Liver (tissue), 9 donors: ENCODE measurements around the gene DUOXA2. TPM values are rescaled to one million over a fixed set of nuclear protein-coding genes. Genes with fewer than 3 reads are reported as not detected.

Source experiments
- DNase-seq: peaks from one replicate; pipeline ENCODE4 v3.0.0-alpha.2; 2017; ENCODE audit warnings: low spot score
- H3K27ac ChIP-seq, 2 donors: one replicate each; pipeline ENCODE4 v1.7.0; 2013; ENCODE audit warnings: inconsistent platforms in 2 of 2, low read length in 2 of 2, control low read depth in 1 of 2, low read depth in 1 of 2, mild to moderate bottlenecking in 1 of 2
- H3K27me3 ChIP-seq, 4 donors: one replicate each; pipeline versions ENCODE4 v1.6.1 to v1.7.0; 2013; ENCODE audit warnings: low read length in 3 of 4, inconsistent platforms in 1 of 4, mild to moderate bottlenecking in 1 of 4, moderate library complexity in 1 of 4; ENCODE audit not compliant: control insufficient read depth in 4 of 4, insufficient read depth in 4 of 4
- H3K36me3 ChIP-seq, 4 donors: one replicate each; pipeline versions ENCODE4 v1.6.1 to v1.7.0; 2013; ENCODE audit warnings: low read length in 3 of 4, mild to moderate bottlenecking in 3 of 4, low read depth in 1 of 4, moderate library complexity in 1 of 4; ENCODE audit not compliant: control insufficient read depth in 4 of 4, insufficient read depth in 3 of 4
- H3K4me1 ChIP-seq, 4 donors: one replicate each; pipeline versions ENCODE4 v1.6.1 to v1.7.0; 2013; ENCODE audit warnings: low read length in 3 of 4, mild to moderate bottlenecking in 3 of 4, moderate library complexity in 1 of 4; ENCODE audit not compliant: control insufficient read depth in 4 of 4, insufficient read depth in 4 of 4
- H3K4me3 ChIP-seq, 3 donors: one replicate each; pipeline versions ENCODE4 v1.6.1 to v1.7.0; 2013; ENCODE audit warnings: low read length in 3 of 3, control low read depth in 1 of 3, low read depth in 1 of 3, mild to moderate bottlenecking in 1 of 3
- H3K9ac ChIP-seq, 2 donors: one replicate each; pipeline ENCODE4 v1.7.0; 2013; ENCODE audit warnings: low read length in 2 of 2, mild to moderate bottlenecking in 2 of 2, moderate library complexity in 2 of 2, control low read depth in 1 of 2, low read depth in 1 of 2
- H3K9me3 ChIP-seq, 4 donors: one replicate each; pipeline versions ENCODE4 v1.6.1 to v1.7.0; 2013; ENCODE audit warnings: low read length in 3 of 4; ENCODE audit not compliant: control insufficient read depth in 4 of 4
- ATF3 ChIP-seq: IDR thresholded peaks from 2 replicates; pipeline ENCODE4 v1.6.1; 2016; ENCODE audit warnings: antibody characterized with exemption
- CTCF ChIP-seq: fragments of 150-350 bp; IDR thresholded peaks from 2 replicates; pipeline ENCODE4 v1.5.1; 2017; ENCODE audit warnings: improper control_type of control experiment, low read depth, low read length; ENCODE audit not compliant: missing input control
- EGR1 ChIP-seq, 2 donors: IDR thresholded peaks; 2 replicates each; pipeline ENCODE4 v1.6.1; 2016 to 2018; ENCODE audit warnings: antibody characterized with exemption in 2 of 2, low read depth in 2 of 2
- FOXA1 ChIP-seq: IDR thresholded peaks from 2 replicates; pipeline ENCODE4 v1.6.1; 2016; ENCODE audit warnings: antibody characterized with exemption
- FOXA2 ChIP-seq: IDR thresholded peaks from 2 replicates; pipeline ENCODE4 v1.6.1; 2016; ENCODE audit warnings: antibody characterized with exemption
- GABPA ChIP-seq, 2 donors: IDR thresholded peaks in 1 of 2; conservative IDR thresholded peaks in 1 of 2; 2 replicates each; pipeline ENCODE4 v1.6.1; 2016; ENCODE audit warnings: antibody characterized with exemption in 2 of 2, mild to moderate bottlenecking in 1 of 2, moderate library complexity in 1 of 2
- HNF4A ChIP-seq, 2 donors: conservative IDR thresholded peaks; 2 replicates each; pipeline ENCODE4 v1.6.1; 2016; ENCODE audit warnings: antibody characterized with exemption in 2 of 2, mild to moderate bottlenecking in 2 of 2
- HNF4G ChIP-seq: IDR thresholded peaks from 2 replicates; pipeline ENCODE4 v1.6.1; 2016; ENCODE audit warnings: antibody characterized with exemption
- JUND ChIP-seq, 2 donors: IDR thresholded peaks; 2 replicates each; pipeline ENCODE4 v1.6.1; 2016; ENCODE audit warnings: antibody characterized with exemption in 2 of 2
- MAX ChIP-seq: IDR thresholded peaks from 2 replicates; pipeline ENCODE4 v1.6.1; 2016; ENCODE audit warnings: antibody characterized with exemption
- NR2F2 ChIP-seq: IDR thresholded peaks from 2 replicates; pipeline ENCODE4 v1.6.1; 2016; ENCODE audit warnings: antibody characterized with exemption
- RAD21 ChIP-seq, 2 donors: IDR thresholded peaks; 2 replicates each; pipeline ENCODE4 v1.6.1; 2016; ENCODE audit warnings: antibody characterized with exemption in 2 of 2, mild to moderate bottlenecking in 2 of 2
- RXRA ChIP-seq, 2 donors: IDR thresholded peaks; 2 replicates each; pipeline ENCODE4 v1.6.1; 2017 to 2018; ENCODE audit warnings: antibody characterized with exemption in 2 of 2, mild to moderate bottlenecking in 1 of 2
- SP1 ChIP-seq: IDR thresholded peaks from 2 replicates; pipeline ENCODE4 v1.6.1; 2018; ENCODE audit warnings: antibody characterized with exemption, mild to moderate bottlenecking
- TAF1 ChIP-seq: conservative IDR thresholded peaks from 2 replicates; pipeline ENCODE4 v1.6.1; 2016; ENCODE audit warnings: antibody characterized with exemption, mild to moderate bottlenecking
- YY1 ChIP-seq: IDR thresholded peaks from 2 replicates; pipeline ENCODE4 v1.6.1; 2016; ENCODE audit warnings: antibody characterized with exemption, mild to moderate bottlenecking
- ZBTB33 ChIP-seq: IDR thresholded peaks from 2 replicates; pipeline ENCODE4 v1.6.1; 2016; ENCODE audit warnings: antibody characterized with exemption
- WGBS: extraction: QIAGEN DNeasy Blood & Tissue Kit; methylation state at CpG from one replicate; pipeline ENCODE4 v1.1.7; 2013; 5-methylcytosine and 5-hydroxymethylcytosine counted together
- polyA plus RNA-seq, 2 donors: library from polyadenylated mRNA; stranded (reverse) in 1 of 2; unstranded in 1 of 2; fragments of 200-250 nt in 1 of 2; fragments of >200 nt in 1 of 2; fragmentation: Nextera tagmentation in 1 of 2; extraction: Ambion mirVana in 1 of 2; gene quantifications; one replicate each; pipeline versions ENCODE4 v1.2.1 to v1.2.3, GENCODE V29; 2013 to 2015
- total RNA-seq, 2 donors: library from RNA; depleted of rRNA; stranded (reverse); fragments of >200 nt; gene quantifications; one replicate each; pipeline ENCODE4 v1.2.3, GENCODE V29; 2014
- donor health status: healthy.
- donor health status: healthy.
- donor health status: healthy.
- donor health status: healthy.
- donor health status: healthy.

The DUOXA2 gene
- total and polyA plus RNA-seq, 4 donors = 0.07 TPM; not detected in 3

GRCh38 chr15:45095661-45096060 lies 18.5 kb upstream of the DUOXA2 start:
- Histone ChIP-seq H3K4me1 (no peaks in the 10 kb centered on the region), H3K9ac (no peak overlapping the region), H3K27me3 (no peaks in the 10 kb centered on the region), H3K36me3 (no peaks in the 10 kb centered on the region), H3K4me3 (no peak overlapping the region), H3K27ac (no peak overlapping the region), H3K9me3 (no peaks in the 10 kb centered on the region)
- TF ChIP-seq JUND (IDR thresholded peaks at IDR 0.05) (no peak), MAX (no peak), RAD21 (IDR thresholded peaks at IDR 0.05) (no peak), TAF1 (no peak), YY1 (no peak)
- WGBS = 96% methylated on average over 11 of the region's 11 CpGs
- no peak for DNase-seq

DNA sequence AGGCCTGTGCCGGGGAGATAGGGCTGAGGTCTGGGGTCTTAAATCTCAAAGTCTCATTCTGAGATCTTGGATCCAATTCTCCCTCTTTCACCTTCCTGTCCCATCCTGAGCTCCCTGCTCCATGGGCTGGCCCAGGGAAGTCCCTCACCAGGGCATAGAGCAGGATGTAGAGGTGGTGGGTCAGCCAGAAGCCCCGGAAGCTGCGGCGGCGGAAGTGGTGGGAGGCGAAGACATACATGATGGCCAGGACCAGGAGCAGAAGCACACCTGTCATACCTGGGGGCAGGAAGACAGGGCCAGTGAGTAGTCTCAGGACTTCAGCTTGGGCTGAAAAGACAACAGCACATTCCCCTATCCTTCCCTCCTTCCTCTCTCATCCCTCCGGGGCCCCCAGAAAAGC lies 16.7 kb upstream of the DUOXA2 start:
- H3K4me1 ChIP-seq = no peaks in the 10 kb centered on the region
- DNase-seq = no peak
- WGBS = 92% methylated on average over 7 of the region's 7 CpGs
- H3K4me3 ChIP-seq = no peak overlapping the region
- H3K9ac ChIP-seq = no peak overlapping the region
- TF ChIP-seq RAD21 (IDR thresholded peaks at IDR 0.05) (no peak), NR2F2 (no peak), MAX (no peak), CTCF (no peak), FOXA1 (no peak), EGR1 (IDR thresholded peaks at IDR 0.05; ENCODE audit: low read depth in 2 of 2) (no peak)
- no peaks in the 10 kb centered on the region for H3K27me3 ChIP-seq
- H3K9me3 ChIP-seq = no peaks in the 10 kb centered on the region
- H3K27ac ChIP-seq = no peak overlapping the region
- no peaks in the 10 kb centered on the region for H3K36me3 ChIP-seq

GRCh38 chr15:45099549-45100165 lies 14.5 kb upstream of the DUOXA2 start:
- Histone ChIP-seq H3K27ac (no peak overlapping the region), H3K4me3 (no peak overlapping the region), H3K4me1 (no peaks in the 10 kb centered on the region), H3K36me3 (no peaks in the 10 kb centered on the region), H3K27me3 (no peaks in the 10 kb centered on the region), H3K9me3 (no peaks in the 10 kb centered on the region), H3K9ac (no peak overlapping the region)
- 90% methylated on average over 23 of the region's 23 CpGs for WGBS
- DNase-seq = no peak
- no peak for TF ChIP-seq RAD21 (IDR thresholded peaks at IDR 0.05)
- TF ChIP-seq YY1 = no peak
- TF ChIP-seq JUND (IDR thresholded peaks at IDR 0.05) = no peak
- no peak for TF ChIP-seq ATF3
- TF ChIP-seq RXRA (IDR thresholded peaks at IDR 0.05) = no peak
- TF ChIP-seq NR2F2 = no peak
- TF ChIP-seq SP1 = no peak
- TF ChIP-seq FOXA1 = no peak
- no peak for TF ChIP-seq FOXA2
- TF ChIP-seq ZBTB33 = no peak
- no peak for TF ChIP-seq TAF1
- TF ChIP-seq HNF4A (conservative IDR thresholded peaks at IDR 0.05) = no peak
- TF ChIP-seq HNF4G = no peak
- TF ChIP-seq MAX = no peak
- no peak for TF ChIP-seq GABPA (IDR thresholded peaks at IDR 0.05 in 1 of 2, conservative IDR thresholded peaks at IDR 0.05 in 1 of 2)
- no peak for TF ChIP-seq CTCF
